Astrocyte (in vitro differentiated cells and primary cell): ENCODE data around the gene TRPM8. TPM values are rescaled to one million over a fixed set of nuclear protein-coding genes. Genes with fewer than 3 reads are reported as not detected.
A peak's percentile ranks its signal among the peaks of the same experiment; 100 is the strongest.

Experiments
- DNase-seq: peaks from one replicate; pipeline ENCODE4 v3.0.0-alpha.2; 2010; ENCODE audit warnings: low read depth
- FAIRE-seq: peaks from 2 replicates; lab custom pipeline; 2011; peaks lifted over from hg19 to GRCh38; lab: Jason Lieb, UNC
- H2AFZ ChIP-seq: 2 replicates; pipeline ENCODE4 v1.6.0; 2012; ENCODE audit warnings: low read depth, low read length, inconsistent platforms
- H3K27ac ChIP-seq: 2 replicates; pipeline ENCODE4 v1.5.1; 2011; ENCODE audit warnings: low read depth, low read length, inconsistent platforms
- H3K27me3 ChIP-seq: 2 replicates; pipeline ENCODE4 v1.6.0; 2011; ENCODE audit warnings: low read length, inconsistent platforms; ENCODE audit not compliant: insufficient read depth
- H3K36me3 ChIP-seq: 2 replicates; pipeline ENCODE4 v1.5.1; 2011; ENCODE audit warnings: low read length, inconsistent platforms; ENCODE audit not compliant: insufficient read depth
- H3K4me1 ChIP-seq: 2 replicates; pipeline ENCODE4 v1.5.1; 2011; ENCODE audit warnings: low read length, inconsistent platforms; ENCODE audit not compliant: insufficient read depth
- H3K4me2 ChIP-seq: 2 replicates; pipeline ENCODE4 v1.6.0; 2012; ENCODE audit warnings: low read length, inconsistent platforms
- H3K4me3 ChIP-seq: 2 replicates; pipeline ENCODE4 v1.5.1; 2011; ENCODE audit warnings: low read depth, mild to moderate bottlenecking, low read length, inconsistent platforms; ENCODE audit not compliant: insufficient read depth
- H3K79me2 ChIP-seq: 2 replicates; pipeline ENCODE4 v1.6.0; 2012; ENCODE audit warnings: mild to moderate bottlenecking, low read length, inconsistent platforms; ENCODE audit not compliant: insufficient read depth
- H3K9ac ChIP-seq: 2 replicates; pipeline ENCODE4 v1.6.0; 2012; ENCODE audit warnings: mild to moderate bottlenecking, low read length, inconsistent platforms
- H3K9me3 ChIP-seq: 2 replicates; pipeline ENCODE4 v1.5.1; 2012; ENCODE audit warnings: low read depth, mild to moderate bottlenecking, low read length, inconsistent platforms; ENCODE audit not compliant: insufficient read depth
- H4K20me1 ChIP-seq: 2 replicates; pipeline ENCODE4 v1.6.0; 2012; ENCODE audit warnings: low read length, inconsistent platforms; ENCODE audit not compliant: insufficient read depth
- H3K27ac Mint-ChIP-seq: one replicate; pipeline ENCODE4 v1.8.0; 2021; ENCODE audit warnings: mild to moderate bottlenecking, mixed read lengths; ENCODE audit not compliant: unreplicated experiment
- H3K27me3 Mint-ChIP-seq: one replicate; pipeline ENCODE4 v1.8.0; 2021; ENCODE audit warnings: low read depth, mixed read lengths; ENCODE audit not compliant: unreplicated experiment
- H3K36me3 Mint-ChIP-seq: one replicate; pipeline ENCODE4 v1.8.0; 2021; ENCODE audit warnings: low read depth, mixed read lengths; ENCODE audit not compliant: unreplicated experiment
- H3K4me1 Mint-ChIP-seq: one replicate; pipeline ENCODE4 v1.8.0; 2021; ENCODE audit warnings: low read depth, mixed read lengths; ENCODE audit not compliant: unreplicated experiment
- H3K4me3 Mint-ChIP-seq: one replicate; pipeline ENCODE4 v1.8.0; 2021; ENCODE audit warnings: mild to moderate bottlenecking, moderate library complexity, mixed read lengths; ENCODE audit not compliant: unreplicated experiment
- H3K9me3 Mint-ChIP-seq: one replicate; pipeline ENCODE4 v1.8.0; 2021; ENCODE audit warnings: mild to moderate bottlenecking, mixed read lengths; ENCODE audit not compliant: unreplicated experiment
- EZH2 ChIP-seq: IDR thresholded peaks from 2 replicates; pipeline ENCODE4 v1.6.1; 2012; ENCODE audit warnings: mild to moderate bottlenecking, low read length, inconsistent platforms; ENCODE audit not compliant: insufficient read depth
- total RNA-seq: library from RNA; stranded (reverse); gene quantifications from 2 replicates; pipeline ENCODE4 v1.2.1, GENCODE V29; 2021
- TF ChIP-seq, protein P1 (sequence below): IDR thresholded peaks from 2 replicates; pipeline ENCODE4 v1.5.1; 2011; ENCODE audit warnings: low read depth, mild to moderate bottlenecking, inconsistent platforms, low read length, moderate library complexity; ENCODE audit not compliant: insufficient read depth

Gene TRPM8
- total RNA-seq, 1 donor from 2014 or later = 0.95 TPM

DNA sequence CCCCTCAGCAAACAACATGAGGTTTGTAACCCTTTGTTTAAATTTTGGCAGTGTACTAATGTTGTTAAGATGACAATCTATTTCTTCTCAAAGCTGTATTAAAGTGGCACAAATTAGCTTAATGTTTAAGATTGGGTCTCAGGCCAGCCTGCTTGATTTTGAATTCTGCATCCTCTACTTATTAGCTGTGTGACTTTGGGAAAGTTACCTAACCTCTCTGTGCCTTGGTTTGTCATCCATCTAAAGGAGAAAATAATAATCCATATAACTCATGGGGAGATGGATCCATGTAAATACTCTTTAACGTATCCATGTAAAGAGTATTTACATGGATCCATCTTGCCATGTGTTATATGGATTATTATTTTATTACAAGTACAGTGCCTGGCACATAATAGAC lies 2.1 kb downstream of the TRPM8 start:
- Histone ChIP-seq H3K27me3 (peaks cover 23% of the 10 kb centered on the region), H4K20me1 (no peaks in the 10 kb centered on the region), H3K36me3 (no peaks in the 10 kb centered on the region), H2AFZ (no peak overlapping the region), H3K9ac (no peak overlapping the region), H3K27ac (no peak overlapping the region), H3K4me2 (no peak overlapping the region), H3K4me3 (no peak overlapping the region), H3K9me3 (no peaks in the 10 kb centered on the region), H3K79me2 (no peaks in the 10 kb centered on the region), H3K4me1 (no peaks in the 10 kb centered on the region)
- DNase-seq (no peak), FAIRE-seq (no peak)
- TF ChIP-seq, protein P1, sequence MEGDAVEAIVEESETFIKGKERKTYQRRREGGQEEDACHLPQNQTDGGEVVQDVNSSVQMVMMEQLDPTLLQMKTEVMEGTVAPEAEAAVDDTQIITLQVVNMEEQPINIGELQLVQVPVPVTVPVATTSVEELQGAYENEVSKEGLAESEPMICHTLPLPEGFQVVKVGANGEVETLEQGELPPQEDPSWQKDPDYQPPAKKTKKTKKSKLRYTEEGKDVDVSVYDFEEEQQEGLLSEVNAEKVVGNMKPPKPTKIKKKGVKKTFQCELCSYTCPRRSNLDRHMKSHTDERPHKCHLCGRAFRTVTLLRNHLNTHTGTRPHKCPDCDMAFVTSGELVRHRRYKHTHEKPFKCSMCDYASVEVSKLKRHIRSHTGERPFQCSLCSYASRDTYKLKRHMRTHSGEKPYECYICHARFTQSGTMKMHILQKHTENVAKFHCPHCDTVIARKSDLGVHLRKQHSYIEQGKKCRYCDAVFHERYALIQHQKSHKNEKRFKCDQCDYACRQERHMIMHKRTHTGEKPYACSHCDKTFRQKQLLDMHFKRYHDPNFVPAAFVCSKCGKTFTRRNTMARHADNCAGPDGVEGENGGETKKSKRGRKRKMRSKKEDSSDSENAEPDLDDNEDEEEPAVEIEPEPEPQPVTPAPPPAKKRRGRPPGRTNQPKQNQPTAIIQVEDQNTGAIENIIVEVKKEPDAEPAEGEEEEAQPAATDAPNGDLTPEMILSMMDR = no peak
- TF ChIP-seq EZH2 = no peak
- Mint-ChIP-seq H3K4me3 (no peak overlapping the region), H3K27me3 (peaks cover 5% of the 10 kb centered on the region), H3K27ac (no peak overlapping the region), H3K36me3 (no peaks in the 10 kb centered on the region), H3K9me3 (no peaks in the 10 kb centered on the region), H3K4me1 (peaks cover 5% of the 10 kb centered on the region)

GRCh38 chr2:233919938-233920337 lies 2.8 kb downstream of the TRPM8 start:
- Histone ChIP-seq H4K20me1 (no peaks in the 10 kb centered on the region), H3K79me2 (no peaks in the 10 kb centered on the region), H3K27me3 (peaks cover 29% of the 10 kb centered on the region), H3K4me2 (peak overlapping the region; percentile 17), H3K27ac (no peak overlapping the region), H3K36me3 (no peaks in the 10 kb centered on the region), H3K9me3 (no peaks in the 10 kb centered on the region), H2AFZ (no peak overlapping the region), H3K4me3 (no peak overlapping the region), H3K4me1 (no peaks in the 10 kb centered on the region), H3K9ac (no peak overlapping the region)
- TF ChIP-seq EZH2 = no peak
- TF ChIP-seq, protein P1 = no peak
- FAIRE-seq = no peak
- H3K36me3 Mint-ChIP-seq = no peaks in the 10 kb centered on the region
- no peak overlapping the region for H3K4me3 Mint-ChIP-seq
- H3K9me3 Mint-ChIP-seq = peaks cover 2% of the 10 kb centered on the region
- H3K27ac Mint-ChIP-seq = no peak overlapping the region
- peaks cover 5% of the 10 kb centered on the region for H3K4me1 Mint-ChIP-seq
- H3K27me3 Mint-ChIP-seq = peaks cover 10% of the 10 kb centered on the region
- peak; percentile 47 for DNase-seq

DNA sequence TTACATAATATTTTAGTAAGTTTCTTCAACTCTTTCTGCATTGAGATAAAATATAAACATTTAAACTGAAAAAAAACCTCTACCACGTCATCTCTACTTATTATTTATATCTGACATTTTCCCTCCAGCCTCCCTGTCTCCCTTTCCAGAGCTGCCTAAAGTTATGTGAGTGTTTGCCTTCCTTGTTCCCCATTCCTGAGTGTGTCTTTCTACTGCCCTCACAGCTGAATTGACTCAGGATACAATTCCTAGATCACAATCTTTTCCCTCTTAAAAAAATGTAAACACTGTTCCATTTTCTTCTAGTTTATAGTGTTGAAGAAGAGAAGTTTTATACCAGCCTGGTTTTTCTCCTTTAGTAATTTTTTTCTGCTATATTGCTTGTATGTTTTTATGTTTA lies 5.3 kb downstream of the TRPM8 start:
- FAIRE-seq = no peak
- no peak for TF ChIP-seq EZH2
- TF ChIP-seq, protein P1 = no peak

More for the DNA sequence above, 5.3 kb downstream of the TRPM8 start:
- Histone ChIP-seq H3K4me1 (no peaks in the 10 kb centered on the region), H3K36me3 (no peaks in the 10 kb centered on the region), H3K9me3 (no peaks in the 10 kb centered on the region), H3K4me2 (no peak overlapping the region), H3K4me3 (no peak overlapping the region), H2AFZ (no peak overlapping the region), H3K9ac (no peak overlapping the region), H3K27ac (no peak overlapping the region), H3K27me3 (peaks cover 24% of the 10 kb centered on the region), H3K79me2 (no peaks in the 10 kb centered on the region), H4K20me1 (no peaks in the 10 kb centered on the region)
- H3K27me3 Mint-ChIP-seq = peaks cover 18% of the 10 kb centered on the region
- H3K9me3 Mint-ChIP-seq = peaks cover 3% of the 10 kb centered on the region
- no peak for DNase-seq
- no peak overlapping the region for H3K27ac Mint-ChIP-seq
- peaks cover 5% of the 10 kb centered on the region for H3K4me1 Mint-ChIP-seq
- no peaks in the 10 kb centered on the region for H3K36me3 Mint-ChIP-seq
- H3K4me3 Mint-ChIP-seq = no peak overlapping the region
